GM12878 (cell line): Measurements from ENCODE around the gene ATF6B. TPM values are rescaled to one million over a fixed set of nuclear protein-coding genes. Genes with fewer than 3 reads are reported as not detected.

Source experiments
- ATAC-seq: fragments of 200-7000 bp; cut with Tn5 transposase; 3 replicates; pipeline ENCODE4 v1.9.1; 2020; ENCODE audit warnings: mild to moderate bottlenecking, moderate library complexity
- BruUV-seq: library from RNA; stranded (reverse); fragments of 400-500 nt; replicated peaks from 2 replicates; lab custom pipeline; 2021; lab: Mats Ljungman, UMichigan
- CTCF ChIA-PET: fragments of 300-600 bp; sonication (Branson Sonifier 250); formaldehyde crosslinking; extraction: SDS; loops from one replicate; lab custom pipeline; 2021; ENCODE audit warnings: inconsistent platforms; lab: Yijun Ruan, JAX
- POLR2A ChIA-PET: fragments of 350-600 bp; formaldehyde crosslinking; extraction: SDS; loops from one replicate; lab custom pipeline; 2021; ENCODE audit warnings: inconsistent platforms; lab: Charles Lee
- RAD21 ChIA-PET: fragments of 300-600 bp; sonication (Branson Sonifier 250); formaldehyde crosslinking; loops from one replicate; lab custom pipeline; 2023; ENCODE audit warnings: antibody characterized with exemption; ENCODE audit not compliant: unreplicated experiment; lab: Charles Lee
- SMC1A ChIA-PET: fragments of 300-600 bp; sonication (Branson Sonifier 250); formaldehyde crosslinking; loops from one replicate; lab custom pipeline; 2023; ENCODE audit not compliant: unreplicated experiment, uncharacterized antibody; lab: Charles Lee
- DNase-seq: peaks from one replicate; pipeline ENCODE4 v3.0.0-alpha.2; 2011; ENCODE audit warnings: low read depth, low spot score
- FAIRE-seq: peaks from 3 replicates; lab custom pipeline; 2011; peaks lifted over from hg19 to GRCh38; lab: Jason Lieb, UNC
- H2AFZ ChIP-seq: 2 replicates; pipeline ENCODE4 v1.6.0; 2011; ENCODE audit warnings: low read depth, low read length, control low read depth; ENCODE audit not compliant: control insufficient read depth
- H3K27ac ChIP-seq: 2 replicates; pipeline ENCODE4 v1.5.1; 2011; ENCODE audit warnings: control low read depth; ENCODE audit not compliant: control insufficient read depth, insufficient read depth
- H3K27me3 ChIP-seq, 2 experiments: replicated peaks in 1 of 2; 2 replicates each; pipeline versions ENCODE4 v1.6.0 to v1.6.1; 2011; ENCODE audit warnings: low read length in 1 of 2; ENCODE audit not compliant: control insufficient read depth in 2 of 2, insufficient read depth in 2 of 2
- H3K36me3 ChIP-seq, 2 experiments: 2 replicates each; pipeline ENCODE4 v1.5.1; 2011; ENCODE audit warnings: low read length in 1 of 2; ENCODE audit not compliant: control insufficient read depth in 2 of 2, insufficient read depth in 2 of 2
- H3K4me1 ChIP-seq: 2 replicates; pipeline ENCODE4 v1.6.1; 2011; ENCODE audit warnings: mild to moderate bottlenecking, low read length, moderate library complexity, mixed read lengths; ENCODE audit not compliant: control insufficient read depth, insufficient read depth
- H3K4me2 ChIP-seq: 2 replicates; pipeline ENCODE4 v1.6.0; 2011; ENCODE audit warnings: control low read depth; ENCODE audit not compliant: control insufficient read depth, insufficient read depth
- H3K4me3 ChIP-seq: fragments of 200-600 bp; sonication (generic); 2 replicates; pipeline ENCODE4 v1.5.1; 2016
- H3K79me2 ChIP-seq: 2 replicates; pipeline ENCODE4 v1.6.0; 2011; ENCODE audit warnings: low read length; ENCODE audit not compliant: control insufficient read depth, insufficient read depth
- H3K9ac ChIP-seq: 2 replicates; pipeline ENCODE4 v1.8.0; 2011; ENCODE audit warnings: low read length, control low read depth, mixed read lengths; ENCODE audit not compliant: control insufficient read depth, insufficient read depth
- H3K9me3 ChIP-seq: replicated peaks from 3 replicates; pipeline ENCODE4 v1.5.1; 2011; ENCODE audit warnings: mild to moderate bottlenecking, low read length; ENCODE audit not compliant: control insufficient read depth, insufficient read depth
- H4K20me1 ChIP-seq: 2 replicates; pipeline ENCODE4 v1.6.0; 2011; ENCODE audit not compliant: control insufficient read depth, insufficient read depth
- ATF3 ChIP-seq: IDR thresholded peaks from 2 replicates; pipeline ENCODE4 v1.6.1; 2011; ENCODE audit warnings: low read depth, mild to moderate bottlenecking, low read length, moderate library complexity, borderline replicate concordance; ENCODE audit errors: extremely low read depth
- BCL3 ChIP-seq: IDR thresholded peaks from 2 replicates; pipeline ENCODE4 v1.6.1; 2011; ENCODE audit warnings: borderline replicate concordance, low read depth, mild to moderate bottlenecking, moderate library complexity, low read length; ENCODE audit not compliant: insufficient read depth, poor library complexity, severe bottlenecking
- BMI1 ChIP-seq: fragments of 450-650 bp; IDR thresholded peaks from 2 replicates; pipeline ENCODE4 v1.6.1; 2016; ENCODE audit warnings: mild to moderate bottlenecking, moderate library complexity, borderline replicate concordance
- CHD1 ChIP-seq: IDR thresholded peaks from 2 replicates; pipeline ENCODE4 v1.6.1; 2012; ENCODE audit warnings: low read depth, low read length, improper control_type of control experiment
- CHD2 ChIP-seq: IDR thresholded peaks from 2 replicates; pipeline ENCODE4 v1.6.1; 2011; ENCODE audit warnings: low read depth, low read length, improper control_type of control experiment, borderline replicate concordance
- CREB1 ChIP-seq: IDR thresholded peaks from 2 replicates; pipeline ENCODE4 v1.6.1; 2012; ENCODE audit warnings: low read depth, mild to moderate bottlenecking, inconsistent platforms
- ELK1 ChIP-seq: IDR thresholded peaks from 2 replicates; pipeline ENCODE4 v1.6.1; 2012; ENCODE audit warnings: low read depth, low read length, improper control_type of control experiment
- GABPA ChIP-seq: IDR thresholded peaks from 2 replicates; pipeline ENCODE4 v1.6.1; 2014; ENCODE audit warnings: antibody characterized with exemption, low read depth, mild to moderate bottlenecking, inconsistent platforms
- MAX ChIP-seq: IDR thresholded peaks from 2 replicates; pipeline ENCODE4 v1.6.1; 2012; ENCODE audit warnings: low read depth, low read length, improper control_type of control experiment
- MTA2 ChIP-seq: fragments of 450-650 bp; IDR thresholded peaks from 2 replicates; pipeline ENCODE4 v1.6.1; 2016; ENCODE audit warnings: low read depth, mild to moderate bottlenecking, moderate library complexity
- NFXL1 ChIP-seq: fragments of 450-650 bp; IDR thresholded peaks from 2 replicates; pipeline ENCODE4 v1.6.1; 2017; ENCODE audit warnings: antibody characterized with exemption, mild to moderate bottlenecking, borderline replicate concordance
- NR2C1 ChIP-seq: fragments of 450-650 bp; IDR thresholded peaks from 2 replicates; pipeline ENCODE4 v1.6.1; 2017; ENCODE audit warnings: antibody characterized with exemption, mild to moderate bottlenecking, moderate library complexity
- POU2F2 ChIP-seq: IDR thresholded peaks from 3 replicates; pipeline ENCODE4 v1.6.1; 2011; ENCODE audit warnings: low read depth, mild to moderate bottlenecking, low read length, borderline replicate concordance
- SKIL ChIP-seq: fragments of 450-650 bp; IDR thresholded peaks from 2 replicates; pipeline ENCODE4 v1.6.1; 2017; ENCODE audit warnings: mild to moderate bottlenecking, low read depth, inconsistent platforms; ENCODE audit not compliant: poor library complexity, severe bottlenecking
- STAT1 ChIP-seq: fragments of 450-650 bp; conservative IDR thresholded peaks from 2 replicates; pipeline ENCODE4 v1.6.1; 2014; ENCODE audit warnings: antibody characterized with exemption, mild to moderate bottlenecking
- TCF7 ChIP-seq: IDR thresholded peaks from 2 replicates; pipeline ENCODE4 v1.6.1; 2014; ENCODE audit warnings: antibody characterized with exemption, borderline replicate concordance
- ZBED1 ChIP-seq: IDR thresholded peaks from 2 replicates; pipeline ENCODE4 v1.6.1; 2016; ENCODE audit warnings: borderline replicate concordance
- ZNF217 ChIP-seq: fragments of 450-650 bp; IDR thresholded peaks from 2 replicates; pipeline ENCODE4 v1.6.1; 2017; ENCODE audit warnings: antibody characterized with exemption, mild to moderate bottlenecking
- ZNF274 ChIP-seq: IDR thresholded peaks from one replicate; pipeline ENCODE4 v1.8.0; 2011; ENCODE audit not compliant: insufficient read length, insufficient read depth
- WGBS: methylation state at CpG from one replicate; pipeline ENCODE4 v1.1.6; 2016; ENCODE audit warnings: low lambda C conversion rate; ENCODE audit not compliant: insufficient replicate concordance, insufficient coverage; ENCODE audit errors: missing lambda C conversion rate; 5-methylcytosine and 5-hydroxymethylcytosine counted together
- in situ Hi-C: fragments of 300-500 bp; cut with MboI; formaldehyde crosslinking; loops from 9 replicates; pipeline ENCODE4 v1.14.3; 2018; ENCODE audit warnings: mixed read lengths
- intact Hi-C: fragments of 100-400 bp; cut with micrococcal nuclease; formaldehyde crosslinking; loops from one replicate; pipeline ENCODE4 v1.14.2; 2022; ENCODE audit not compliant: unreplicated experiment
- polyA plus RNA-seq, 11 experiments: library from polyadenylated mRNA; depleted of rRNA in 4 of 11; unstranded in 6 of 11; stranded (reverse) in 5 of 11; fragments of >200 nt; fragmentation: Nextera tagmentation in 4 of 11; fragmentation: Illumina TruSeq in 1 of 11; extraction: Ambion mirVana in 4 of 11; extraction: Trizol in 1 of 11; gene quantifications; 1 replicate in 1 of 11; 2 replicates in 10 of 11; pipeline versions ENCODE4 v1.2.1 to v1.2.3, GENCODE V29; 2011 to 2016; ENCODE audit warnings: inconsistent platforms in 2 of 11, missing spikeins in 2 of 11, low read depth in 1 of 11
- total RNA-seq, 4 experiments: library from RNA; depleted of rRNA in 3 of 4; stranded (reverse); fragments of >200 nt in 3 of 4; fragmentation: Illumina TruSeq in 1 of 4; extraction: Trizol in 1 of 4; gene quantifications; 2 replicates each; pipeline versions ENCODE4 v1.2.1 to v1.2.3, GENCODE V29; 2013 to 2021

Gene ATF6B
- total and polyA plus RNA-seq, 10 of the 15 experiments (the other 5 are each of a cell fraction or from before 2014, with no cell fraction given): 13.6 to 83.9 (median 44.0) TPM

- TF ChIP-seq NFXL1: no peak
- no peak for TF ChIP-seq CHD2
- TF ChIP-seq POU2F2: no peak
- TF ChIP-seq ATF3: no peak
Measured at GRCh38 chr6:32173051-32173727, 45.1 kb upstream of the ATF6B start (continued).

- Histone ChIP-seq H3K79me2 (peaks cover 12% of the 10 kb centered on the region), H3K36me3 (peaks cover 0 to 3% of the 10 kb centered on the region in 2 experiments; a peak in 1 of 4 replicates), H4K20me1 (no peaks in the 10 kb centered on the region), H3K4me2 (no peak overlapping the region), H3K4me3 (no peak overlapping the region), H3K9ac (no peak overlapping the region), H3K27me3 (no peaks in the 10 kb centered on the region), H3K27ac (no peak overlapping the region), H3K9me3 (no peaks in the 10 kb centered on the region), H3K4me1 (peaks cover 7% of the 10 kb centered on the region; the same call in 1 of the 2 replicates), H2AFZ (no peak overlapping the region)
- FAIRE-seq (no peak), DNase-seq (no peak), ATAC-seq (no peak)
- WGBS: 99% methylated on average over 6 of the region's 6 CpGs
- no TSS peak for BruUV-seq
- ChIA-PET SMC1A (no interaction called here), POLR2A (no interaction called here), RAD21 (no interaction called here), CTCF (interaction anchor here (1.4 kb wide), 1 partner anchor 24 kb away, joined by 5 read pairs; no protein-coding TSS in a partner anchor)
- intact Hi-C loops (no loop called here), in situ Hi-C loops (no loop called here)
- no peak for TF ChIP-seq BCL3
- TF ChIP-seq ZNF274: no peak
- TF ChIP-seq ZBED1: no peak
- no peak for TF ChIP-seq SKIL
- TF ChIP-seq CREB1: no peak
- no peak for TF ChIP-seq CHD1
- TF ChIP-seq BMI1: no peak
- TF ChIP-seq STAT1: no peak
- no peak for TF ChIP-seq GABPA
- no peak for TF ChIP-seq MTA2
- no peak for TF ChIP-seq ELK1
- no peak for TF ChIP-seq NR2C1
- TF ChIP-seq ZNF217: no peak
- no peak for TF ChIP-seq TCF7
- TF ChIP-seq MAX: no peak
Measured at GRCh38 chr6:32171234-32171633, 43.2 kb upstream of the ATF6B start.
